GM18505 (cell line): ENCODE measurements around the gene ERCC8.
A peak's percentile ranks its signal among the peaks of the same experiment; 100 is the strongest.
"Not testable (repeated sequence)": the region's sequence is repeated elsewhere in the genome, so short reads cannot be mapped to it uniquely, and the experiment has no call there.

Experiments used
- ATAC-seq: cut with Tn5 transposase; IDR thresholded peaks from one replicate; pipeline ENCODE4 v1.9.1; 2021; ENCODE audit not compliant: unreplicated experiment
- POLR2A ChIP-seq: IDR thresholded peaks from 4 replicates; pipeline ENCODE4 v1.6.1; 2011; ENCODE audit warnings: borderline replicate concordance; ENCODE audit not compliant: insufficient read depth, insufficient read length; ENCODE audit errors: extremely low read depth

ERCC8 gene

DNA sequence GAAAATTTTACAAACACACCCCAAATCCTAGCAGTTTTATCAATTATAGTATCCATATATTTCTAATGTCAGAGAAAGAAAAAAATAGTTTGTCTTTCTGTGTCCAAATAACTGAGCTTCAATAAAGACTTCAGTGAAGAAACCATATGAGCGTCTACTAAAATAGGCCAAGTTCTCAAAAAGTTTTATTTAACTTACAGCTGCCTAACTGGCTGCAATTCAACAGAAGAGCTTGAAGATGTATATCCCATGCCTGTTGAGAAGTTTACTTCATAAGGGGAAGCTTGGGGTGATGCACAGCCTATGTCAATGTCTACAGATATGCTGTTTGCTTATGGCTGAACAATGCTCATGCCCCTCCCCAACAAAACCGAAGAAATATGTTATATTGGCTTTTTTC, 57.1 kb downstream of the ERCC8 start:
- ATAC-seq = no peak
- no peak for TF ChIP-seq POLR2A

DNA sequence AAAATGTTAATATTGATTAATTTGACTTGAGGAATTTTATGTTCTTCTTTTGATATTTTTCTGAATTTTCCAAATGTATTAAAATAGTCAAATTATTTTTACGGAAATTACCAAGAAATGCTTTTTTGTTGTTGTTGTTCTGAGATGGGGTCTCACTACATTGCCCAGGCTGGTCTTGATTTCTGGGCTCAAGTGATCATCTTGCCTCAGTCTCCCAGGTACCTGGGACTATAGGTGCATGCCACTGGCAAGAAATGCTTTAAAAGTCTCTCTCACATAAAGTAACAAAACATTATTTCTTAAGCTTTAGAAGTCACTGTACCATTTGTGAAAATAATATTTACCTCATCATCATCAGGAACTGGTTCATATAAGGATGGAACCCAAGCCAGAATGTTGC, 57.8 kb downstream of the ERCC8 start:
- TF ChIP-seq POLR2A = no peak
- no peak for ATAC-seq

DNA sequence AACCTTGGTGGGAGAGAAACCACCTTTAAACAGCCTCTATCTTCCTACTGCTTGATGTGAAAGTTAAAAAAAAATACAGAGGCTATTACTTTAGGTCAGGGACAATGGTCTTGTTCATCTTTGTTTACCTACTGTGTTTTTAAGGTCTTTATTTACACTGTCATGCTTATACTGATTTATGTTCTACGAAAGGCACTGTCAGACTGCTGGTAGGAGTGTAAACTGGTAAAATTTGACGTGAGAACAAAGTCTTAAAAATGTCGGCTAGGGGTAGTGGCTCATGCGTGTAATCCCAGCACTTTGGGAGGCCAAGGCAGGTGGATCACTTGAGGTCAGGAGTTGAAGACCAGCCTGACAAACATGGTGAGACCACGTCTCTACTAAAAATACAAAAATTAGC, 58.7 kb downstream of the ERCC8 start:
- no peak for ATAC-seq
- no peak for TF ChIP-seq POLR2A

DNA sequence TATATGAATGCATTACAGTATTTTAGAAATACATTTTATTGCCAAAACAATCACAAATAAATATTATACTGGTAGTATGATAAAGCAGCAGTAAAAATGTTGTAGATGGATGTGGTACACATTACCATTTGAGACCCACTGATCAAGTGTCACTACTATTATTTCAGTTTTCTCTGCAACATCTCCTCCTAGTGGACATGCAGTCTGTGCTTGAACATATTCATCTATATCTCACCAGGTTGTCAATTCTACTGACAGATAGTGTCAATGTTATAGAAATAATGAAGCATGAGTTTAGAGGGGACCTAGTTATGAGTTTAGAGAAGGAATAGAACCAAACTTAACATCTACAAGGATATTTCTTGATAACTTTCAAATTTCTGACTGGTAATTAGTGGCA, 61.6 kb downstream of the ERCC8 start:
- ATAC-seq = no peak

DNA sequence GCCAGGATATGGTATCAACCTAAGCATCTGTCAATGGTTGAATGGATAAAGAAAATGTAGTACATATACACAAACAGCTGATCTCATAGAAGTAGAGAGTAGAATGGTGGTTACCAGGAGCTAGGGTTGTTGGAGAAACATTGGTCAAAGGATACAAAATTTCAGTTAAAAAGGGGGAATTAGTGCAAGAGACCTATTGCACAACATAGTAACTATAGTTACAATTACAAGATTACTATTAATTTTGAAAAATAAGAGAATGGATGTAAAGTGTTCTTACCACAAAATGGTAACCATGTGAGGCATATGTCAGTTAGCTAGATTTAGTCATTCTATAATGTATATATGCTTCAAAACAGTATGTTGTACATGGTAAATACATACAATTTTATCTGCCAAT, 72.0 kb downstream of the ERCC8 start:
- no peak for ATAC-seq
- TF ChIP-seq POLR2A = no peak

More for the DNA sequence above, 61.6 kb downstream of the ERCC8 start:
- no peak for TF ChIP-seq POLR2A

DNA sequence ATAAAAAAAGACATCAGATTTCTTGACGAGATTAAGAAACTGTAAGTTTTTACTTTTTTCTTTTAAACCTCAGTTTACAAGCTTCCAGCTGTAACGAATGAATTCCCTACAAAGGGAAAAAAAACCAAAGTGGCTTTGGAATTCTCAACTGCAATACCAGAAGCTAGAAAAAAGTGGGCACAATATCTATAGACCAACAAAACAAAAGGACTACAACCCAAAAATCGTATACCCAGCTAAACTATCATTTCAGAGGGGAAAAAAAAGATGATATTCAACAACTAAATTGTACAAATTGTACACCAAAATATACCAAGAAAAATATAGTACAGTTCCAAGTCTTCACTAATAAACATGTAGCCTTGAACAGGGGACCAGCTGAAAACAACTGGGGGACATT, 74.0 kb downstream of the ERCC8 start:
- no peak for ATAC-seq
- no peak for TF ChIP-seq POLR2A

DNA sequence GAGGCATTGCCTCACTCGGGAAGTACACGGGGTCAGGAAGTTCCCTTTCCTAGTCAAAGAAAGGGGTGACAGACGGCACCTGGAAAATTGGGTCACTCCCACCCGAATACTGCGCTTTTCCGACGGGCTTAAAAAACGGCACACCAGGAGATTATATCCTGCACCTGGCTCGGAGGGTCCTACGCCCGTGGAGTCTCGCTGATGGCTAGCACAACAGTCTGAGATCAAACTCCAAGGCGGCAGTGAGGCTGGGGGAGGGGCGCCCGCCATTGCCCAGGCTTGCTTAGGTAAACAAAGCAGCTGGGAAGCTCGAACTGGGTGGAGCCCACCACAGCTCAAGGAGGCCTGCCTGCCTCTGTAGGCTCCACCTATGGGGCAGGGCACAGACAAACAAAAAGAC, 84.3 kb downstream of the ERCC8 start:
- not testable (repeated sequence) for ATAC-seq

DNA sequence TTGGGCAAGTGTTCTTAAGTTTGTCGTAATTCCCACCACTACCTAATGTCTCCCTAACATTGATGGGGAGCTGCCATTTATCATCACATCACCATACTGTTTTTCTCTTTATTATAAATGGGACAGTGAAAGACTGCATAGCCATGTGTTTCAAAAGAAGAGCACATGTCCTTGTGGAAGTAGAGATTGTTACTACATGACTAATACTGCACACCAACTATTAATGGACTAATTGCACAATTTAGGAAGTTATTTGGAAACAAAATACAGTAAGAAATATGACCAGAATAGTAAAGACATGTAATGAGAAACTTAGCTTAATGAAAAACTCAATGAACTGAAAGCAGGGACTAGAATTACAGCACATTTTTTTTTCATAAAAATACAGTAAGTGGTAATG, 88.8 kb downstream of the ERCC8 start:
- TF ChIP-seq POLR2A = no peak
- no peak for ATAC-seq

DNA sequence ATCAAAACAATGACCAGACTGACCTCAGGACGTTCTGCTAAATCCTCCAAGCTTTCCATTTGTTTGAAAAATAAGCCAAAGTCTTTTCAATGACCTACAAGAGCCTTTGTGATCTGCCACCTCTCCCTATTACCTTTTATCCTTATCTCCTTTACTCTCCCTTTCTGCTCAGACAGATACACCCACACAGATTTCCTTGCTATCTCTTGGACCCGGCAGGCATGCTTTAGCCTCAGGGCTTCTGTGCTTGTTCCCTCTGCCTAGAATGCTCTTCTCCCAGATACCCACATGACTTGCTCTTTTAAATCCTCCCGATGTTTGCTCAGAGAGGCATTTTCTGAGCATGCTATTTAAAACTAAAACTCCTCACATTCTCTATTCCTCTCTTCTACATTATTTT, 91.9 kb downstream of the ERCC8 start:
- TF ChIP-seq POLR2A = no peak
- ATAC-seq = no peak

DNA sequence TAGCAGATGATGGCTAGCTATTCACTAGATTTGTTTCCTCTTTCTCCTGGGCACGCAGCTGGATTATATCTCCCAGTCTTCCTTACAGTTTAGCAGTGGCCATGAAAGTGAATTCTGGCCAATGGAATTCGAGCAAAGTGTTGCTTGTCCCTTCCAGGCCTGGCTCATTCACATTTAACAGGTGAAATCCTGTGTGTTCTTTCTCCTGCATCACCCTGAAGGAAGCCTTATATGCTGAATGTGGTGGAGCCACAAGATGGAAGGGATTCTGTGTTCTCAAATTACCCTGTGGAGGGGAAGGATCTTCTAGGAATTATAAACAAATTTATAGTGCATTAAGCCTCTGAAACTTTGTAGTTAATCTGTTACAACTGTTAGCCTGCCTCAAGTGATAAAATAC, 92.6 kb downstream of the ERCC8 start:
- no peak for ATAC-seq
- no peak for TF ChIP-seq POLR2A

DNA sequence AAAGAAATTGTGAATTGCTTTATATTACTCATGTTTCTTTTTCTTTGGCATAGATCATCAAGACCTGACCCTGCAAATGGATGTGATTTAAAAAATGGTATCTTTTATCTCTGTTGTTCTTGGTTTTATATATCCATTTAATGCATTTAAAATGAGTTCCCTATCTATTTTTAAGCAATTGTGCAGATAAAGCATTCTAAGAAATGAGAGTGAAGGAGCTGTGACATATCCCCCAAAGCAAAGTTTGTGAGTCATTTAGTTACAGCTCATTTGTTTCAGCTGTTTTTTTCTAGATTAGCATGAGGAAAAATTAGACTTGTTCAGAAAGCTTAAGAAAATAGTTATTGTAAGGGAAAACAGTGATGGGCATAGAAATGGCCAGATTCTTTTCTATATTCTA, 93.2 kb downstream of the ERCC8 start:
- no peak for ATAC-seq
- no peak for TF ChIP-seq POLR2A

DNA sequence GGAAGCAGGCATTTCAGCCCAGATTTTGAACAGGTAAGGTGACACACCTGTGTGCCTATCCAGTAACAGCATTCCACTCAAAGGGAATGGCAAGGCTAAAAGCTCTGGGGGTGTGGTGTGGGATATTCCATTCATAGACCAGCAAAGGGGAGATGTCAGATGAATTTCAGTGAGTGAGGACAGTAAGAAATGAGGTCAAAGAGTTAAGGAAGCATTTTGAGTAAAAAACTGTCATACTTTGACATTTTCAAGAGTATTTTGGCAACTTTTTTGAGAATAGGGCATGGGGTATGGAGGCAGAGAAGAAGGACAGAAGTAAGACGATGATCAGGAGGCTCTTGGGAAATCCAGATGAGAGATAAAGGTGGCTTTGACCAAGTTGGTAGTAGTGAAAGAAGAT, 98.6 kb downstream of the ERCC8 start:
- no peak for ATAC-seq
- TF ChIP-seq POLR2A = no peak

DNA sequence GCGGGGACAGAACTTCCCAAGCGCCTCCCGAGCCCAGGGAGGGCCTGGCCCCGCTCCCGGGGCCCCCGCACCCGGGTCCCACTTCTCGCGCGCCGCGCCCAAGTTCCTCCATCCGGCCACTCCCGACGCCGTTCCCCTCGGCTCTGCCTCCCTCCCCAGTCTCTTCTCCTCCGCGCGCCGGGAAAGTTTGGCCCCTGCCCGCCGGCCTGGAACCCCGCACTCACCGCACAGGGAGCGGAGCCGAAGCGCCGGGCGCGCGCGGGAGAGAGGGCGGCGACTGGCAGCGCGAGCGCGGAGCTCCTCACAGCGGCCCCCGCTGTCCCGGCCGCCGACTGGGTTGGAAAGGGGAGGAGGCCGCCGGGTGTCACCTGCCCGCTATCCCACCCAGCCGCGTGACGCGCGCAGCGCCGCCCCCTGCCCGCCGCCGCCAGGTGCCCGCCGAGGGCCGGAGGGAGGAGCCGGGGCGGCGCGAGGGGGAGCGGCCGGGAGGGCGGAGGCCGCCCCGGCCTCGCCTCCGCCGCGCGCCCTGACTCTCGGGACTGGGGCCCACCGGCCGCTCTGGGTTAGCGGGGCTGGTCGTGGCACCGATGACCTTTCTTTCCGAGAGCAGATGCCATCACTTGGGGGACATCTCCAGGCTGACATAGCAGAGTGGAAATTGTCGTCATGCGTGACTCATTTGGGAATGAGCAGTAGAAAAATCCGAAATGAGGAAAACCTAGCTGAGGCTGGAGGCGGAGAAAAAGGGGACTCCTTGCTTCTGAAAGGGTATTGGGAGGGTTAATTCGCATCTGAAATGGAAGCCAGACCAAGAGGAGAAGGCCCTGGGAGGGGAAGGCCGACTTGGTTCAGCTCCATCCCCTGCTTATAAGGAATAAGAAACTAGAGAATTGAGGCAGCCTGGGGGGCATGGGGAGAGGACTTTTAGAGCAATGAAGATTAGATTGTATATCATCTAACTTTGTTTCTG, 100.6 kb downstream of the ERCC8 start, which contains the start of gene ELOVL7:
Gene ELOVL7, minus strand, starts transcription at position 334 of the 970 bp plus-strand sequence. CDS start 56,872 bp downstream, outside the sequence.
- ATAC-seq = peak; percentile 94
- TF ChIP-seq POLR2A = no peak

DNA sequence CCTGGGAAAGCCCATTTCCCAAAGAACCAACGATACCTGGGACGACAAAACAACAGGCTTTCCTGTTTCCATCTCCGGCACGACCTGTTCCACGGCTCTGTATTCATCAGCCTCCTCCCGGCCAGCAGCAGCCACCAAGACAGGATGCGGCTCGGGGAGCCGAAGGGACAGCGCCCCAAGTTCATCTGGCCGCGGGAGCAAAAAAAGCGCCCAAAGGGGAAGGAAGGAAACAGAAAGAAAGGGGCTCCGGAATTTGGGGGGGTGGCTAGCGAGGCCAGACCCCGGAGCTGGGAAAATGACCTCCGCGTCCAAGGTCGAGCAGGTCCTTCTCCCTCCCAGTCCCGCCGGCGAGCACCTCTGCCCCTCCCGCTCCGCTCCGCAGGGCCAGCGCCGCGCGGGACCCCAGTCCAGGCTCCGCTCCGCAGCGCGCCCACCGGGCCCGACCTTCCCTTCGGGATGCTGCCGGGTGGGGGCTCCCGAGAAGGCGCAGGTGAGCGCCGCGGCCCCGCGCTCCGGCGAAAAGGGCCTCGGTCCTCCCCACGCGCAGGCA, 101.4 kb downstream of the ERCC8 start:
- no peak for TF ChIP-seq POLR2A
- peak; percentile 25 for ATAC-seq
